ENCODE data around the gene SYNPO2. TPM values are rescaled to one million over a fixed set of nuclear protein-coding genes. Genes with fewer than 3 reads are reported as not detected.

The SYNPO2 gene, protein sequence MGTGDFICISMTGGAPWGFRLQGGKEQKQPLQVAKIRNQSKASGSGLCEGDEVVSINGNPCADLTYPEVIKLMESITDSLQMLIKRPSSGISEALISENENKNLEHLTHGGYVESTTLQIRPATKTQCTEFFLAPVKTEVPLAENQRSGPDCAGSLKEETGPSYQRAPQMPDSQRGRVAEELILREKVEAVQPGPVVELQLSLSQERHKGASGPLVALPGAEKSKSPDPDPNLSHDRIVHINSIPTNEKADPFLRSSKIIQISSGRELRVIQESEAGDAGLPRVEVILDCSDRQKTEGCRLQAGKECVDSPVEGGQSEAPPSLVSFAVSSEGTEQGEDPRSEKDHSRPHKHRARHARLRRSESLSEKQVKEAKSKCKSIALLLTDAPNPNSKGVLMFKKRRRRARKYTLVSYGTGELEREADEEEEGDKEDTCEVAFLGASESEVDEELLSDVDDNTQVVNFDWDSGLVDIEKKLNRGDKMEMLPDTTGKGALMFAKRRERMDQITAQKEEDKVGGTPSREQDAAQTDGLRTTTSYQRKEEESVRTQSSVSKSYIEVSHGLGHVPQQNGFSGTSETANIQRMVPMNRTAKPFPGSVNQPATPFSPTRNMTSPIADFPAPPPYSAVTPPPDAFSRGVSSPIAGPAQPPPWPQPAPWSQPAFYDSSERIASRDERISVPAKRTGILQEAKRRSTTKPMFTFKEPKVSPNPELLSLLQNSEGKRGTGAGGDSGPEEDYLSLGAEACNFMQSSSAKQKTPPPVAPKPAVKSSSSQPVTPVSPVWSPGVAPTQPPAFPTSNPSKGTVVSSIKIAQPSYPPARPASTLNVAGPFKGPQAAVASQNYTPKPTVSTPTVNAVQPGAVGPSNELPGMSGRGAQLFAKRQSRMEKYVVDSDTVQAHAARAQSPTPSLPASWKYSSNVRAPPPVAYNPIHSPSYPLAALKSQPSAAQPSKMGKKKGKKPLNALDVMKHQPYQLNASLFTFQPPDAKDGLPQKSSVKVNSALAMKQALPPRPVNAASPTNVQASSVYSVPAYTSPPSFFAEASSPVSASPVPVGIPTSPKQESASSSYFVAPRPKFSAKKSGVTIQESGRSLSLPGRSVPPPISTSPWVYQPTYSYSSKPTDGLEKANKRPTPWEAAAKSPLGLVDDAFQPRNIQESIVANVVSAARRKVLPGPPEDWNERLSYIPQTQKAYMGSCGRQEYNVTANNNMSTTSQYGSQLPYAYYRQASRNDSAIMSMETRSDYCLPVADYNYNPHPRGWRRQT
- total RNA-seq (0.10 and 0.20 TPM in 2 replicates), polyA plus RNA-seq (0.03 TPM in 2 replicates), polyA minus RNA-seq (0.14 TPM in 1 of 2 replicates, not detected in the other)
- total RNA-seq (2013), result 2.5 TPM

DNA sequence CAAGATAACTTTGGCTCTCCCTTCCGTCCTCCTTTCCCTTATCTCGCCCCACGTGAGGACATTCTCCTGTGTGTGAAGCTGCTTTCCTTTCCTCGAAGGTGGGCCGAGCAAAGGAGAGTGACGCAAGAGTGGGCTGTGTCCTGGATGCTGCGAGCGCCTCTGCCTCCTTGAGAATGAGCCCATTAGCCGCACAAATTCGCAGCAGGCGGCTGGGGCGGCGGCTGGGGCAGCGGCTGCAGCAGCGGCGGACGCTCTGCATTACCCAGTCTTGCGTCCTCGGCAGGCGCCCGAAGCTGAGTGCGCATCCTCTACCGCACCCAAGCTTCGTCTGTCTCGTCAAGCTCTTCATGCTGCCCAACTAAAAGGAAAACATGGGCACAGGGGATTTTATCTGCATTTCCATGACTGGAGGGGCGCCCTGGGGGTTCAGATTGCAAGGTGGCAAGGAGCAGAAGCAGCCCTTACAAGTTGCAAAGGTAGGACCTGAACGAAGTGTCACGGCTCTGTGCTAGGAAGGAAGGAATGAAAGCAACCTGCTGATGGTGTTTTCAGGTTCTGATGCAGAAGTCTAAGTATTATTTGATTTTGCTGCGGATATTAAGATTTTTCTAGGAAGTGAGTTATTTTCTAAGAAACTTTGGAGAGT, at the start of gene SYNPO2:
TSS of gene SYNPO2 (plus strand) at position 189 of the 646 bp plus-strand sequence. CDS start at position 372, 183 bp downstream.
- H3K27me3 ChIP-seq (replicated peaks in 1 of 4; ENCODE audit: control extremely low read depth in 1 of 4, control insufficient read depth in 3 of 4, insufficient read depth in 4 of 4, low read length in 3 of 4), result peaks cover 0 to 18% (median 15%) of the 10 kb centered on the region in 4 experiments
- POLR2A ChIA-PET, result no interaction called here
- H3K27me3 Mint-ChIP-seq, result peaks cover 44% of the 10 kb centered on the region

More for the DNA sequence above, at the start of gene SYNPO2:
- Histone ChIP-seq H3K4me2 (replicated peaks; ENCODE audit: low read depth, low read length, poor library complexity, severe bottlenecking) (peak within 1 kb of the TSS; percentile 74), H3K9me3 (ENCODE audit: control extremely low read depth in 1 of 3, control insufficient read depth in 2 of 3, insufficient read depth in 1 of 3, low read length in 2 of 3) (no peaks in the 10 kb centered on the region), H3K27ac (ENCODE audit: low read length in 2 of 2) (no peak within 1 kb of the TSS), H3K9ac (ENCODE audit: low read length) (peak within 1 kb of the TSS; percentile 56), H2AFZ (ENCODE audit: insufficient read depth, low read depth, low read length, poor library complexity, severe bottlenecking) (peak within 1 kb of the TSS; percentile 71), H3K79me2 (ENCODE audit: control insufficient read depth, insufficient read depth, low read length) (no peaks in the 10 kb centered on the region), H3K36me3 (replicated peaks in 1 of 2; ENCODE audit: control extremely low read depth in 1 of 2, control insufficient read depth in 1 of 2, extremely low read depth in 1 of 2, insufficient read depth in 2 of 2, low read length in 1 of 2) (no peaks in the 10 kb centered on the region), H3K4me1 (ENCODE audit: control insufficient read depth in 2 of 2, insufficient read depth in 2 of 2, low read length in 2 of 2) (peaks cover 8 to 11% of the 10 kb centered on the region in 2 donors), H4K20me1 (ENCODE audit: control insufficient read depth, insufficient read depth, low read length, poor library complexity, severe bottlenecking) (no peaks in the 10 kb centered on the region), H3K4me3 (ENCODE audit: control extremely low read depth in 1 of 5, extremely low read depth in 1 of 5, insufficient read depth in 1 of 5, low read depth in 2 of 5, low read length in 4 of 5) (peak within 1 kb of the TSS in 4 of 5 experiments; percentile 4 to 52 (median 24))
- CTCF ChIA-PET, result interaction anchor here (1.5 to 5.1 kb wide), 5 partner anchors 14 to 150 kb away, joined by 4 to 53 read pairs (median 6); no protein-coding TSS in a partner anchor
- DNase-seq (peak; percentile 37), ATAC-seq (ENCODE audit: low read depth) (peak; percentile 36)
- Mint-ChIP-seq H3K9me3 (ENCODE audit: insufficient read depth) (no peaks in the 10 kb centered on the region), H3K4me3 (peak within 1 kb of the TSS; percentile 71), H3K27ac (no peak within 1 kb of the TSS), H3K4me1 (peaks cover 15% of the 10 kb centered on the region)
- 6% methylated on average over 28 of the region's 29 CpGs for WGBS (ENCODE audit: insufficient coverage)
- TF ChIP-seq EZH2 (IDR thresholded peaks at IDR 0.05; ENCODE audit: borderline replicate concordance, insufficient read depth, low read depth, low read length, poor library complexity, severe bottlenecking), result no peak
- TF ChIP-seq, protein P1, sequence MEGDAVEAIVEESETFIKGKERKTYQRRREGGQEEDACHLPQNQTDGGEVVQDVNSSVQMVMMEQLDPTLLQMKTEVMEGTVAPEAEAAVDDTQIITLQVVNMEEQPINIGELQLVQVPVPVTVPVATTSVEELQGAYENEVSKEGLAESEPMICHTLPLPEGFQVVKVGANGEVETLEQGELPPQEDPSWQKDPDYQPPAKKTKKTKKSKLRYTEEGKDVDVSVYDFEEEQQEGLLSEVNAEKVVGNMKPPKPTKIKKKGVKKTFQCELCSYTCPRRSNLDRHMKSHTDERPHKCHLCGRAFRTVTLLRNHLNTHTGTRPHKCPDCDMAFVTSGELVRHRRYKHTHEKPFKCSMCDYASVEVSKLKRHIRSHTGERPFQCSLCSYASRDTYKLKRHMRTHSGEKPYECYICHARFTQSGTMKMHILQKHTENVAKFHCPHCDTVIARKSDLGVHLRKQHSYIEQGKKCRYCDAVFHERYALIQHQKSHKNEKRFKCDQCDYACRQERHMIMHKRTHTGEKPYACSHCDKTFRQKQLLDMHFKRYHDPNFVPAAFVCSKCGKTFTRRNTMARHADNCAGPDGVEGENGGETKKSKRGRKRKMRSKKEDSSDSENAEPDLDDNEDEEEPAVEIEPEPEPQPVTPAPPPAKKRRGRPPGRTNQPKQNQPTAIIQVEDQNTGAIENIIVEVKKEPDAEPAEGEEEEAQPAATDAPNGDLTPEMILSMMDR (IDR thresholded peaks at IDR 0.05), result no peak
- intact Hi-C loops (cut with micrococcal nuclease), result no loop called here

Measured in B cell (primary cell).